SJCRH30 (cell line): ENCODE results near the gene ATP4A. TPM values are rescaled to one million over a fixed set of nuclear protein-coding genes. Genes with fewer than 3 reads are reported as not detected.

Source experiments
- DNase-seq, 2 experiments: peaks; one replicate each; pipeline ENCODE4 v3.0.0-alpha.2; 2015 to 2020
- H3K27ac ChIP-seq: fragments of 250-450 bp; sonication (Bioruptor Pico); 2 replicates; pipeline ENCODE4 v1.5.1; 2020; ENCODE audit warnings: mild to moderate bottlenecking, moderate library complexity
- H3K27me3 ChIP-seq: fragments of 250-450 bp; sonication (Bioruptor Pico); 2 replicates; pipeline ENCODE4 v1.5.1; 2020; ENCODE audit warnings: mild to moderate bottlenecking, moderate library complexity
- H3K36me3 ChIP-seq: fragments of 250-450 bp; sonication (Bioruptor Pico); 2 replicates; pipeline ENCODE4 v1.5.1; 2020; ENCODE audit warnings: mild to moderate bottlenecking, moderate library complexity
- H3K4me1 ChIP-seq: fragments of 250-450 bp; sonication (Bioruptor Pico); 2 replicates; pipeline ENCODE4 v1.5.1; 2020; ENCODE audit warnings: mild to moderate bottlenecking, moderate library complexity
- H3K4me3 ChIP-seq: fragments of 250-450 bp; sonication (Bioruptor Pico); 2 replicates; pipeline ENCODE4 v1.5.1; 2020; ENCODE audit warnings: mild to moderate bottlenecking, moderate library complexity
- H3K9me3 ChIP-seq: fragments of 250-450 bp; sonication (Bioruptor Pico); replicated peaks from 2 replicates; pipeline ENCODE4 v1.5.1; 2020; ENCODE audit warnings: mild to moderate bottlenecking, moderate library complexity
- total RNA-seq: library from RNA; depleted of rRNA; stranded (reverse); fragments of >200 nt; shearing (Covaris generic); gene quantifications from 2 replicates; pipeline ENCODE4 v1.2.3, GENCODE V29; 2014; rRNA removed

ATP4A gene
- total RNA-seq, 1 experiment from 2014 or later = 0.14 TPM

GRCh38 chr19:35511337-35511736, 52.1 kb downstream of the ATP4A start:
- peaks cover 59% of the 10 kb centered on the region for H3K27me3 ChIP-seq
- H3K4me3 ChIP-seq = no peak overlapping the region
- DNase-seq = no peak
- H3K27ac ChIP-seq = no peak overlapping the region
- no peaks in the 10 kb centered on the region for H3K9me3 ChIP-seq
- no peaks in the 10 kb centered on the region for H3K36me3 ChIP-seq
- no peaks in the 10 kb centered on the region for H3K4me1 ChIP-seq

DNA sequence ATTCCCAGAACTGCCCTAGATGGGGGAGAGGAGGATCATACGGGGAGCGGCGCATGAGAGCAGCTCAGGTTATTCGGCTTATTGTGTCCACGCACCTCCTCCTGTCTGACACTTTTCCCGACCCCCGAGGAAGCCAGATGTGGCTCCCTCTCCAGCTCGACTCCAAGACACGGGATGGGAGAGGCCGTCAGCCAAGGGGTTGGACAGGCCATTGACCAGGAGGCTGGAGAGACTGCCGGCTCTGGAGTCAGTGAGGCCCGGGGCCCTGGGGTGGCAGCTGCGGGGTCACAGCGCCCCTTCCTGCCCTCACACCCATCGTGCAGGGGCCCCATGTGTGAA, 52.9 kb downstream of the ATP4A start:
- Histone ChIP-seq H3K4me1 (no peaks in the 10 kb centered on the region), H3K9me3 (no peaks in the 10 kb centered on the region), H3K4me3 (no peak overlapping the region), H3K27me3 (peaks cover 59% of the 10 kb centered on the region), H3K36me3 (no peaks in the 10 kb centered on the region), H3K27ac (no peak overlapping the region)
- DNase-seq = no peak

DNA sequence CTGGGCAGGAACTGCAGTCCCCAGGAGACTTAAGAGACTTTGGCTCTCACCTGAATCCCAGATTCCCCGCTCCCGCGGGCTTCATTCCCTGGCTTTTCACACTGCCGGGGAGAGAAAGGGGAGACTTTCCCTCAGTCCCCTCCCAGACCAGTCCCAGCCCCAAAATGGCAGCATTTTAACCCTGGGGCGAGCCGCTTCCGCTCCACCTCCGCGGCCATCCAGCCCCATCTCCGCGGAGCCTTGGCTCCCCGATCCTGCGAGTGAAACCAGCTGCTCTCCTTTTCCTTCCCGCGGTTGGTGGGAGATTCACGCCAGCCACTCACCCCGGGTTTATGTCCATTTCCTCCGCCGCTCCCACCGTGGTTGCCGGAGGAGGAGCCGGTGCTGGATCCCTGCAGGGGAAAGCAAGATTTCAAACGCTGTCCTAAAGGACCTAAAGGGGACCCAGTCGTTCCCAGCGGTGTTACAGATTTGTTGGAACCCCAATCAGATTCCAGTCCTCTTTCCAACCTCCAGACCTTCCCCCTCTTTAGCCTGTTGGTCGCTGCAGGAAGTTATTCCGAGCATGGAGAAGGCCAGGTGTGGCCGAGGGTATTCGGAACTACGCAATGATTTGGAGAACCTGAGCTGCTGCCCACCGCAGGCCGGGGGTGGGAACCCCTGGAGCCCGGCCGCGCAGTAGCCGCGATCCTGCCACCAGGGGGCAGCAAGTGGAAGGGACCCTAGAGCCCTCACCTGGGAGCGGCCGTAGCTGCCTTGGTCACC, 53.4 kb downstream of the ATP4A start:
- no peak overlapping the region for H3K4me3 ChIP-seq
- peaks cover 63% of the 10 kb centered on the region for H3K27me3 ChIP-seq
- no peak overlapping the region for H3K27ac ChIP-seq
- no peaks in the 10 kb centered on the region for H3K4me1 ChIP-seq
- H3K36me3 ChIP-seq = no peaks in the 10 kb centered on the region
- DNase-seq = peak; percentile 60 to 75
- H3K9me3 ChIP-seq = no peaks in the 10 kb centered on the region

GRCh38 chr19:35509018-35509652, 54.3 kb downstream of the ATP4A start:
- Histone ChIP-seq H3K4me1 (no peaks in the 10 kb centered on the region), H3K27me3 (peaks cover 61% of the 10 kb centered on the region), H3K27ac (no peak overlapping the region), H3K4me3 (no peak overlapping the region), H3K36me3 (no peaks in the 10 kb centered on the region), H3K9me3 (no peaks in the 10 kb centered on the region)
- no peak for DNase-seq

GRCh38 chr19:35508129-35508528, 55.3 kb downstream of the ATP4A start:
- no peaks in the 10 kb centered on the region for H3K4me1 ChIP-seq
- no peak overlapping the region for H3K27ac ChIP-seq
- peaks cover 64% of the 10 kb centered on the region for H3K27me3 ChIP-seq
- no peaks in the 10 kb centered on the region for H3K9me3 ChIP-seq
- H3K4me3 ChIP-seq = no peak overlapping the region
- H3K36me3 ChIP-seq = no peaks in the 10 kb centered on the region
- no peak for DNase-seq

DNA sequence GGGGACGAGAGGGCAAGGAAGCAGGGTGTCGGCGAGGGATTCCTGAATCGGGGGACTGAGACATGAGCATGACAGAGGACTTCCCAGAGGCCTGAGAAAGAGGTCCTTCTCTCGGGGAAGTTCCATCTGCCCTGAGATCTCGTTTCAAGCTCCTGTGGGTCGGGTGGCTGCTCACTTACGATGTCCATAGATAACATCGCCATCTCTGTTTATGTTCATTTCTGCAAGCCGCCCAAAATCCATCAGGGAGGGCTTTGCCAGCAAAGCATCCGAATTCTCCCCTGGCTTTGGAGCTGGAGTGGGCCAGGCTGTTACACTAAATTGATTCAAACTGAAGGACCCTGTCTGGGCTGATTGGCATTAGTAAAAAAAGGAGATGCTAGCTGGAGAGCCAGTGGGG, 55.9 kb downstream of the ATP4A start:
- H3K36me3 ChIP-seq = no peaks in the 10 kb centered on the region
- DNase-seq = no peak
- H3K27ac ChIP-seq = no peak overlapping the region
- peaks cover 63% of the 10 kb centered on the region for H3K27me3 ChIP-seq
- H3K4me3 ChIP-seq = no peak overlapping the region
- H3K9me3 ChIP-seq = no peaks in the 10 kb centered on the region
- no peaks in the 10 kb centered on the region for H3K4me1 ChIP-seq

DNA sequence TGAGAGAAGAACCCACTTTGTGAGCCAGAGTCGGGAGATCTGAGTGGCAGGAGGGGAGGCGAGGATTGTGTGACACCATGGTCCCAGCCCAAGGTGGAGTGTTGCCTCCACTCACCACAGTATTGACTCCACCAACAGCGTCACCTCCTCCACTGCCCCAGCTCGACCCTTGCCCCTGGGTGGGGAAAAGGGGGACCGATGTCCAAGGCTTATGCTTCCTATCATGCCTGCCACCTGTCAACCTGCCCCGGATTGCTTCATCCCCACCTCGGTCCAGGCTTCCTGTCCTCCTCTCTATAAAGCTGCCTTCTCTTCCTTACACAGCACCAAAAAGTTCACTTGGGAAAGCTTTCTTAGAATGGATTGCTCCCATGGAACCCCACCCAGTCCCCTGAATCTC, 57.4 kb downstream of the ATP4A start:
- Histone ChIP-seq H3K27me3 (peaks cover 70% of the 10 kb centered on the region), H3K9me3 (no peaks in the 10 kb centered on the region)
- no peak for DNase-seq

DNA sequence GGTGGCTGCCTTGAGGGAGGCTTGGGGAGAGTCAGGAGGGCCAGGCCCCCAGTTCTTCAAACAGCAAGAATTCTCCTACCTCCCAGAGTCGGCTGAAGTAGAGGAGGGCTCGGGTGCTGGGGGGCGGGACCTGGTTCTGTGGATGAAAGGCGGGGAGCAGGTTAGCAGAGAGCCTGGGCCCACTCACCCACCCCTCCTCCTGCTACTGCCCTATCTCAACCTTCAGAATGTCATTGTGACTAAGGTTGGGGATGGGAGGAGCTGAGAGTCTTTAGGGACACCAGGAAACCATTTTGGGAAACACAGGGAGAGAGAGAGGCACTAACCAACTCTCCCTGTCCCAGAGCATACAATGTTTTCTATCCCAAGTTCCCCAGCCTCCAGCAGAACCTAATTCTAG, 60.7 kb downstream of the ATP4A start:
- H3K36me3 ChIP-seq = no peaks in the 10 kb centered on the region
- H3K27ac ChIP-seq = no peak overlapping the region
- H3K27me3 ChIP-seq = peaks cover 62% of the 10 kb centered on the region
- no peak for DNase-seq
- no peak overlapping the region for H3K4me3 ChIP-seq
- H3K4me1 ChIP-seq = no peaks in the 10 kb centered on the region
- H3K9me3 ChIP-seq = no peaks in the 10 kb centered on the region

More for the DNA sequence above, 57.4 kb downstream of the ATP4A start:
- no peaks in the 10 kb centered on the region for H3K36me3 ChIP-seq
- H3K4me3 ChIP-seq = no peak overlapping the region
- H3K27ac ChIP-seq = no peak overlapping the region
- H3K4me1 ChIP-seq = no peaks in the 10 kb centered on the region

DNA sequence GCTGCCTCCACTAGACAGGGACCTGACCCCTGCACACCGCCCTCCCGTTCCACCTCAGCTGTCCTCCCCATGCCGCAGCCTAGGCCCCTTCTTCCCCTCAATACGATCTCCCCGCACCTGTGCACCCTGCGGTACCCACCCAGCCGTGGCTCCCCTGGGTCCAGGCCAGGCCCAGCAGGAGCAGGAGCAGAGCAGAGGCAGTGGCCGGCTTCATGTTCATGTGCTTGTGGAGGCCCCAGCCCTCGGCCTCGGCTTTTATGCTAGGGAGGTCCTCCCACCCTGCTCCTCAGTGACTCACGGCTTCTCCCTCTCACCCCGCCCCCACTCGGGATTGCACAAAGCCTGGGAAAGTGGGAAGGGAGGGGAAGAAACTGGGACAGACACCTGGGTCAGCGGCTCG, 61.8 kb downstream of the ATP4A start:
- H3K27ac ChIP-seq = no peak overlapping the region
- no peaks in the 10 kb centered on the region for H3K36me3 ChIP-seq

DNA sequence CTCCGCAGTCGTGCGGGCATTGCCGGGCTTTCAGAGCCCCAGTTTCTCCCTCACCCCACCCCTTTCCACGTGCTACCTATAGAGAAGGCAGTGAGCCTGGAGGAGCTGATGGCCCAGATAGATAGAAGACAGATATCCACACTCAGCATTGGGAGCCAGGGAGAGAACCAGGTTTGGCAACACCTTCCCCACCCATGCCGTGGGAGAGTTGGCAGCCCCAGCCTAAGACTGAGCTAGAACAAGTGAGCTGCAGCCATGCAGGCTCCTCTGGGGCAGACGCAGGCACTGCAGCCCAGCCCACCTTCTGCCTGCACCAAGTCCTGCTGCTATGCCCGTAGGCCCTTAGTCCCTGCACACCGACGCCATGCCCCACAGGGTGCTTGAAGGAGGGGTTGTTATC, 62.8 kb downstream of the ATP4A start:
- H3K4me1 ChIP-seq = no peaks in the 10 kb centered on the region
- H3K27ac ChIP-seq = no peak overlapping the region
- peaks cover 57% of the 10 kb centered on the region for H3K27me3 ChIP-seq
- H3K36me3 ChIP-seq = no peaks in the 10 kb centered on the region
- no peak overlapping the region for H3K4me3 ChIP-seq
- H3K9me3 ChIP-seq = no peaks in the 10 kb centered on the region
- no peak for DNase-seq

More for the DNA sequence above, 61.8 kb downstream of the ATP4A start:
- no peak for DNase-seq
- Histone ChIP-seq H3K27me3 (peaks cover 57% of the 10 kb centered on the region), H3K9me3 (no peaks in the 10 kb centered on the region), H3K4me3 (no peak overlapping the region), H3K4me1 (no peaks in the 10 kb centered on the region)

Other genes starting within 250 kb of the ATP4A start
- 0.04 TPM in 1 of 2 replicates, not detected in the other for gene CD22, start 234.5 kb downstream of the ATP4A start, total RNA-seq
- gene FFAR1, start 215.8 kb downstream of the ATP4A start, total RNA-seq = not detected in 2 replicates
- not detected in 2 replicates for gene FFAR3, start 205.2 kb downstream of the ATP4A start, total RNA-seq
- gene GPR42, start 192.6 kb downstream of the ATP4A start, total RNA-seq = not detected in 2 replicates
- gene FFAR2, start 115.4 kb downstream of the ATP4A start, total RNA-seq = not detected in 2 replicates
- gene KRTDAP, start 73.2 kb downstream of the ATP4A start, total RNA-seq = not detected in 2 replicates
- not detected in 2 replicates for gene DMKN, start 50.0 kb downstream of the ATP4A start, total RNA-seq
- gene SBSN, start 35.3 kb downstream of the ATP4A start, total RNA-seq = not detected in 2 replicates
- gene GAPDHS, start 30.2 kb downstream of the ATP4A start, total RNA-seq = not detected in 2 replicates
- gene TMEM147, start 18.0 kb downstream of the ATP4A start, total RNA-seq = 110 TPM in 2 replicates
- not detected in 2 replicates for gene PMIS2, start 22.5 kb upstream of the ATP4A start, total RNA-seq
- gene HAUS5, start 49.1 kb upstream of the ATP4A start, total RNA-seq = 17.2 and 22.7 TPM in 2 replicates
- 69.9 and 71.3 TPM in 2 replicates for gene RBM42, start 65.4 kb upstream of the ATP4A start, total RNA-seq
- 2.4 and 4.1 TPM in 2 replicates for gene ETV2, start 78.1 kb upstream of the ATP4A start, total RNA-seq
- gene COX6B1, start 84.7 kb upstream of the ATP4A start, total RNA-seq = 436 and 590 TPM in 2 replicates
- gene UPK1A, start 102.9 kb upstream of the ATP4A start, total RNA-seq = not detected in 2 replicates
- gene ZBTB32, start 140.9 kb upstream of the ATP4A start, total RNA-seq = not detected in 2 replicates
- gene KMT2B, start 154.3 kb upstream of the ATP4A start, total RNA-seq = 13.1 and 15.1 TPM in 2 replicates
- 4.3 and 10.3 TPM in 2 replicates for gene IGFLR1, start 178.8 kb upstream of the ATP4A start, total RNA-seq
- 9.7 and 11.4 TPM in 2 replicates for gene U2AF1L4, start 181.8 kb upstream of the ATP4A start, total RNA-seq
- gene PSENEN, start 182.0 kb upstream of the ATP4A start, total RNA-seq = 37.7 and 47.2 TPM in 2 replicates
- 4.9 and 6.1 TPM in 2 replicates for gene LIN37, start 184.9 kb upstream of the ATP4A start, total RNA-seq
- not detected in 2 replicates for gene HSPB6, start 193.4 kb upstream of the ATP4A start, total RNA-seq
- 10.0 and 11.1 TPM in 2 replicates for gene PROSER3, start 194.5 kb upstream of the ATP4A start, total RNA-seq
- gene ARHGAP33, start 211.9 kb upstream of the ATP4A start, total RNA-seq = 8.9 and 10.5 TPM in 2 replicates
- gene PRODH2, start 249.2 kb upstream of the ATP4A start, total RNA-seq = not detected in 2 replicates